ENCODE measurements around the gene SLC1A1. TPM values are rescaled to one million over a fixed set of nuclear protein-coding genes. Genes with fewer than 3 reads are reported as not detected.

SLC1A1 gene
- total and polyA plus RNA-seq, 2 experiments from 2014 or later: 3.7 to 8.2 TPM

- Mint-ChIP-seq H3K4me1 (peaks cover 42% of the 10 kb centered on the region), H3K27ac (peak overlapping the region; percentile 78; the same call in 1 of the 2 replicates), H3K27me3 (ENCODE audit: insufficient read depth, low read depth, poor library complexity) (peaks cover 2% of the 10 kb centered on the region), H3K4me3 (peak overlapping the region; percentile 26; the same call in 1 of the 3 replicates), H3K36me3 (ENCODE audit: low read depth) (no peaks in the 10 kb centered on the region), H3K9me3 (no peaks in the 10 kb centered on the region)
- DNase-seq (ENCODE audit: low spot score): peak; percentile 42
- peak overlapping the region; percentile 39; the same call in 1 of the 2 replicates for H2AFZ ChIP-seq
- H4K20me1 ChIP-seq (replicated peaks; ENCODE audit: insufficient read depth): no peaks in the 10 kb centered on the region
- H3K4me1 ChIP-seq (ENCODE audit: insufficient read depth): peaks cover 20% of the 10 kb centered on the region
- no peaks in the 10 kb centered on the region for H3K27me3 ChIP-seq (ENCODE audit: insufficient read depth)
- H3K4me2 ChIP-seq: peak overlapping the region; percentile 29; the same call in 1 of the 2 replicates
- TF ChIP-seq, protein P1, sequence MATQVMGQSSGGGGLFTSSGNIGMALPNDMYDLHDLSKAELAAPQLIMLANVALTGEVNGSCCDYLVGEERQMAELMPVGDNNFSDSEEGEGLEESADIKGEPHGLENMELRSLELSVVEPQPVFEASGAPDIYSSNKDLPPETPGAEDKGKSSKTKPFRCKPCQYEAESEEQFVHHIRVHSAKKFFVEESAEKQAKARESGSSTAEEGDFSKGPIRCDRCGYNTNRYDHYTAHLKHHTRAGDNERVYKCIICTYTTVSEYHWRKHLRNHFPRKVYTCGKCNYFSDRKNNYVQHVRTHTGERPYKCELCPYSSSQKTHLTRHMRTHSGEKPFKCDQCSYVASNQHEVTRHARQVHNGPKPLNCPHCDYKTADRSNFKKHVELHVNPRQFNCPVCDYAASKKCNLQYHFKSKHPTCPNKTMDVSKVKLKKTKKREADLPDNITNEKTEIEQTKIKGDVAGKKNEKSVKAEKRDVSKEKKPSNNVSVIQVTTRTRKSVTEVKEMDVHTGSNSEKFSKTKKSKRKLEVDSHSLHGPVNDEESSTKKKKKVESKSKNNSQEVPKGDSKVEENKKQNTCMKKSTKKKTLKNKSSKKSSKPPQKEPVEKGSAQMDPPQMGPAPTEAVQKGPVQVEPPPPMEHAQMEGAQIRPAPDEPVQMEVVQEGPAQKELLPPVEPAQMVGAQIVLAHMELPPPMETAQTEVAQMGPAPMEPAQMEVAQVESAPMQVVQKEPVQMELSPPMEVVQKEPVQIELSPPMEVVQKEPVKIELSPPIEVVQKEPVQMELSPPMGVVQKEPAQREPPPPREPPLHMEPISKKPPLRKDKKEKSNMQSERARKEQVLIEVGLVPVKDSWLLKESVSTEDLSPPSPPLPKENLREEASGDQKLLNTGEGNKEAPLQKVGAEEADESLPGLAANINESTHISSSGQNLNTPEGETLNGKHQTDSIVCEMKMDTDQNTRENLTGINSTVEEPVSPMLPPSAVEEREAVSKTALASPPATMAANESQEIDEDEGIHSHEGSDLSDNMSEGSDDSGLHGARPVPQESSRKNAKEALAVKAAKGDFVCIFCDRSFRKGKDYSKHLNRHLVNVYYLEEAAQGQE (IDR thresholded peaks at IDR 0.05; ENCODE audit: unreplicated experiment): no peak
- no peak for TF ChIP-seq POLR2AphosphoS5 (IDR thresholded peaks at IDR 0.05; ENCODE audit: low read depth)
- TF ChIP-seq ETS1 (IDR thresholded peaks at IDR 0.05): no peak
- no peak for TF ChIP-seq EZH2phosphoT487 (IDR thresholded peaks at IDR 0.05; ENCODE audit: unreplicated experiment)
- TF ChIP-seq JUNB (IDR thresholded peaks at IDR 0.05; ENCODE audit: unreplicated experiment): no peak
- TF ChIP-seq NANOG (IDR thresholded peaks at IDR 0.05; ENCODE audit: borderline replicate concordance): no peak
- TF ChIP-seq ZNF114 (CRISPR knock-in tag; IDR thresholded peaks at IDR 0.05): no peak
- no peak for TF ChIP-seq ZNF462 (CRISPR knock-in tag; IDR thresholded peaks at IDR 0.05)
- no peak for TF ChIP-seq CREB1 (CRISPR knock-in tag; IDR thresholded peaks at IDR 0.05; ENCODE audit: low read depth)
- TF ChIP-seq STAT1 (IDR thresholded peaks at IDR 0.05; ENCODE audit: unreplicated experiment): no peak
- no peak for TF ChIP-seq CTCF (conservative IDR thresholded peaks at IDR 0.05; ENCODE audit: low read depth in 2 of 2)
- no peak for TF ChIP-seq ZNF331 (CRISPR knock-in tag; IDR thresholded peaks at IDR 0.05; ENCODE audit: low read depth)
- no peak for TF ChIP-seq EZH2 (IDR thresholded peaks at IDR 0.05; ENCODE audit: low read depth, unreplicated experiment)
- H3K4me3 ChIP-seq: no peak overlapping the region
- no peaks in the 10 kb centered on the region for H3K9me2 ChIP-seq (ENCODE audit: insufficient read depth)
- H3K36me3 ChIP-seq (ENCODE audit: insufficient read depth): no peaks in the 10 kb centered on the region
- H3K79me2 ChIP-seq (replicated peaks; ENCODE audit: insufficient read depth): no peaks in the 10 kb centered on the region
- H3K27ac ChIP-seq (ENCODE audit: low read depth): peak overlapping the region; percentile 19; the same call in 1 of the 2 replicates
- peak; percentile 65 for ATAC-seq
- no peaks in the 10 kb centered on the region for H3F3A ChIP-seq (replicated peaks; ENCODE audit: low read depth)
Observed at GRCh38 chr9:4622016-4622415, 131.7 kb downstream of the SLC1A1 start.
